ENCODE data around the gene KSR2.

Gene KSR2

GRCh38 chr12:117453961-117454360 is 514.8 kb downstream of the KSR2 start:
- H3K27ac ChIP-seq = no peak overlapping the region
- no peak for DNase-seq
- H3K27me3 ChIP-seq (replicated peaks) = no peaks in the 10 kb centered on the region
- no peak for TF ChIP-seq CTCF (IDR thresholded peaks at IDR 0.05; ENCODE audit: low read depth, low read length, missing control alignments)
- H3K36me3 ChIP-seq (replicated peaks) = no peaks in the 10 kb centered on the region
- H3K4me3 ChIP-seq (ENCODE audit: low read depth, low read length) = no peak overlapping the region
- in situ Hi-C loops (cut with HindIII; ENCODE audit: low pct_ligation_motif_present, low sequenced_read_pairs) = no loop called here

GRCh38 chr12:117452112-117452511 is 516.7 kb downstream of the KSR2 start:
- no peak for TF ChIP-seq CTCF (IDR thresholded peaks at IDR 0.05; ENCODE audit: low read depth, low read length, missing control alignments)
- no peak overlapping the region for H3K27ac ChIP-seq
- DNase-seq = no peak
- H3K27me3 ChIP-seq (replicated peaks) = no peaks in the 10 kb centered on the region
- in situ Hi-C loops (cut with HindIII; ENCODE audit: low pct_ligation_motif_present, low sequenced_read_pairs) = no loop called here
- H3K36me3 ChIP-seq (replicated peaks) = no peaks in the 10 kb centered on the region
- no peak overlapping the region for H3K4me3 ChIP-seq (ENCODE audit: low read depth, low read length)

- Histone ChIP-seq H3K27me3 (replicated peaks) (no peaks in the 10 kb centered on the region), H3K4me3 (ENCODE audit: low read depth, low read length) (no peak overlapping the region), H3K27ac (no peak overlapping the region), H3K36me3 (replicated peaks) (no peaks in the 10 kb centered on the region)
- no peak for TF ChIP-seq CTCF (IDR thresholded peaks at IDR 0.05; ENCODE audit: low read depth, low read length, missing control alignments)
- DNase-seq = no peak
- in situ Hi-C loops (cut with HindIII; ENCODE audit: low pct_ligation_motif_present, low sequenced_read_pairs) = no loop called here
Observed at GRCh38 chr12:117450209-117450608, 518.6 kb downstream of the KSR2 start.

- no peaks in the 10 kb centered on the region for H3K36me3 ChIP-seq (replicated peaks)
- in situ Hi-C loops (cut with HindIII; ENCODE audit: low pct_ligation_motif_present, low sequenced_read_pairs) = no loop called here
- H3K27ac ChIP-seq = no peak overlapping the region
- H3K27me3 ChIP-seq (replicated peaks) = no peaks in the 10 kb centered on the region
- DNase-seq = no peak
- H3K4me3 ChIP-seq (ENCODE audit: low read depth, low read length) = no peak overlapping the region
- TF ChIP-seq CTCF (IDR thresholded peaks at IDR 0.05; ENCODE audit: low read depth, low read length, missing control alignments) = no peak
Observed at GRCh38 chr12:117447665-117448366, 521.0 kb downstream of the KSR2 start.

GRCh38 chr12:117444781-117445180 is 524.0 kb downstream of the KSR2 start:
- TF ChIP-seq CTCF (IDR thresholded peaks at IDR 0.05; ENCODE audit: low read depth, low read length, missing control alignments) = no peak
- DNase-seq = no peak
- H3K27ac ChIP-seq = no peak overlapping the region

GRCh38 chr12:117441751-117442150 is 527.0 kb downstream of the KSR2 start:
- in situ Hi-C loops (cut with HindIII; ENCODE audit: low pct_ligation_motif_present, low sequenced_read_pairs) = no loop called here
- H3K4me3 ChIP-seq (ENCODE audit: low read depth, low read length) = no peak overlapping the region

More at GRCh38 chr12:117444781-117445180, 524.0 kb downstream of the KSR2 start:
- in situ Hi-C loops (cut with HindIII; ENCODE audit: low pct_ligation_motif_present, low sequenced_read_pairs) = no loop called here
- no peak overlapping the region for H3K4me3 ChIP-seq (ENCODE audit: low read depth, low read length)
- H3K36me3 ChIP-seq (replicated peaks) = no peaks in the 10 kb centered on the region
- no peaks in the 10 kb centered on the region for H3K27me3 ChIP-seq (replicated peaks)

More at GRCh38 chr12:117441751-117442150, 527.0 kb downstream of the KSR2 start:
- peak; percentile 0 for DNase-seq
- no peak overlapping the region for H3K27ac ChIP-seq
- TF ChIP-seq CTCF (IDR thresholded peaks at IDR 0.05; ENCODE audit: low read depth, low read length, missing control alignments) = no peak
- H3K27me3 ChIP-seq (replicated peaks) = no peaks in the 10 kb centered on the region
- no peaks in the 10 kb centered on the region for H3K36me3 ChIP-seq (replicated peaks)

Measured in brain microvascular endothelial cell (primary cell).